HepG2 (cell line): ENCODE measurements around the gene GUCY2D. TPM values are rescaled to one million over a fixed set of nuclear protein-coding genes. Genes with fewer than 3 reads are reported as not detected.

ENCODE experiments used
- ATAC-seq: fragments of 200-7000 bp; cut with Tn5 transposase; 3 replicates; pipeline ENCODE4 v1.9.1; 2020; ENCODE audit warnings: mild to moderate bottlenecking, moderate library complexity
- BruUV-seq: library from RNA; stranded (reverse); fragments of 400-500 nt; replicated peaks from 2 replicates; lab custom pipeline; 2021; lab: Mats Ljungman, UMichigan
- CTCF ChIA-PET: fragments of 300-600 bp; formaldehyde crosslinking; extraction: SDS; loops from one replicate; lab custom pipeline; 2021; ENCODE audit warnings: low total read pairs, inconsistent platforms, low intra/inter-chr PET ratio; lab: Yijun Ruan, JAX
- POLR2A ChIA-PET: fragments of 350-600 bp; sonication (Branson Sonifier 250); formaldehyde crosslinking; loops from one replicate; lab custom pipeline; 2020; ENCODE audit warnings: antibody characterized with exemption, inconsistent platforms; lab: Yijun Ruan, JAX
- DNase-seq: peaks from one replicate; pipeline ENCODE4 v3.0.0-alpha.2; 2015; ENCODE audit warnings: low spot score
- FAIRE-seq: peaks from 3 replicates; lab custom pipeline; 2011; peaks lifted over from hg19 to GRCh38; lab: Jason Lieb, UNC
- H2AFZ ChIP-seq: one replicate; pipeline ENCODE4 v1.6.1; 2011; ENCODE audit warnings: low read length, inconsistent platforms
- H3K27ac ChIP-seq: fragments of 300-600 bp; 3 replicates; pipeline ENCODE4 v1.8.0; 2011; ENCODE audit warnings: mixed run types, mild to moderate bottlenecking, mixed read lengths, low read length, inconsistent platforms; ENCODE audit not compliant: insufficient read depth; ENCODE audit errors: extremely low read length
- H3K27me3 ChIP-seq, 2 experiments: fragments of 200-600 bp in 1 of 2; 2 replicates in 1 of 2; 3 replicates in 1 of 2; pipeline versions ENCODE4 v1.6.0 to v1.8.0; 2011; ENCODE audit warnings: low read length in 2 of 2, mild to moderate bottlenecking in 2 of 2, moderate library complexity in 2 of 2, inconsistent platforms in 1 of 2; ENCODE audit not compliant: insufficient read depth in 2 of 2, control insufficient read depth in 1 of 2
- H3K36me3 ChIP-seq, 2 experiments: fragments of 200-600 bp in 1 of 2; replicated peaks in 1 of 2; 2 replicates in 1 of 2; 3 replicates in 1 of 2; pipeline versions ENCODE4 v1.5.1 to v1.8.0; 2011; ENCODE audit warnings: low read length in 2 of 2, inconsistent platforms in 1 of 2; ENCODE audit not compliant: insufficient read depth in 2 of 2, control insufficient read depth in 1 of 2
- H3K4me1 ChIP-seq: 2 replicates; pipeline ENCODE4 v1.5.1; 2012; ENCODE audit warnings: low read length, inconsistent platforms; ENCODE audit not compliant: insufficient read depth
- H3K4me2 ChIP-seq: 2 replicates; pipeline ENCODE4 v1.6.0; 2011; ENCODE audit warnings: low read depth, low read length, inconsistent platforms
- H3K4me3 ChIP-seq, 3 experiments: fragments of 200-600 bp in 1 of 3; sonication (generic), shearing (Covaris generic) in 1 of 3; replicated peaks in 1 of 3; 2 replicates each; pipeline ENCODE4 v1.5.1; 2011 to 2016; ENCODE audit warnings: low read length in 3 of 3, inconsistent platforms in 2 of 3, low read depth in 2 of 3, mild to moderate bottlenecking in 2 of 3, control low read depth in 1 of 3, mixed read lengths in 1 of 3; ENCODE audit not compliant: insufficient read depth in 1 of 3
- H3K79me2 ChIP-seq: one replicate; pipeline ENCODE4 v1.6.1; 2011; ENCODE audit warnings: low read length, inconsistent platforms; ENCODE audit not compliant: insufficient read depth
- H3K9ac ChIP-seq: 2 replicates; pipeline ENCODE4 v1.6.0; 2011; ENCODE audit warnings: mild to moderate bottlenecking, low read depth, low read length, inconsistent platforms; ENCODE audit not compliant: insufficient read depth
- H3K9me3 ChIP-seq: 2 replicates; pipeline ENCODE4 v1.5.1; 2012; ENCODE audit warnings: mild to moderate bottlenecking, low read length
- H4K20me1 ChIP-seq: 2 replicates; pipeline ENCODE4 v1.6.0; 2011; ENCODE audit warnings: inconsistent platforms, mild to moderate bottlenecking, low read length, moderate library complexity; ENCODE audit not compliant: insufficient read depth
- AGO1 ChIP-seq: fragments of 200-400 bp; formaldehyde crosslinking; IDR thresholded peaks from 2 replicates; pipeline ENCODE4 v1.6.1; 2017; ENCODE audit warnings: mild to moderate bottlenecking, low read depth, low read length, moderate library complexity; ENCODE audit not compliant: poor library complexity, severe bottlenecking
- ATF4 ChIP-seq, 2 experiments: fragments of 450-650 bp in 1 of 2; sonication (generic) in 1 of 2; formaldehyde crosslinking; IDR thresholded peaks; 2 replicates each; pipeline versions ENCODE4 v1.5.0 to v1.8.0; 2020 to 2022; ENCODE audit warnings: mild to moderate bottlenecking in 1 of 2, missing genetic modification reagents in 1 of 2
- MED13 ChIP-seq: sonication (generic); formaldehyde crosslinking; IDR thresholded peaks from 2 replicates; pipeline ENCODE4 v1.5.0; 2020; ENCODE audit warnings: missing genetic modification reagents
- PBX2 ChIP-seq: IDR thresholded peaks from 2 replicates; pipeline ENCODE4 v1.6.1; 2016; ENCODE audit warnings: control low read depth
- POGZ ChIP-seq: sonication (generic); formaldehyde crosslinking; IDR thresholded peaks from 2 replicates; pipeline ENCODE4 v1.4.0; 2020; ENCODE audit warnings: mild to moderate bottlenecking, missing genetic modification reagents
- SALL1 ChIP-seq: sonication (generic); formaldehyde crosslinking; IDR thresholded peaks from 2 replicates; pipeline ENCODE4 v1.8.0; 2022; ENCODE audit warnings: mild to moderate bottlenecking, missing genetic modification reagents
- TCF7 ChIP-seq: sonication (generic); IDR thresholded peaks from 2 replicates; pipeline ENCODE4 v1.6.1; 2016; ENCODE audit warnings: antibody characterized with exemption, low read depth
- THAP11 ChIP-seq: IDR thresholded peaks from 2 replicates; pipeline ENCODE4 v1.6.1; 2016; ENCODE audit warnings: missing biosample characterization, missing genetic modification reagents
- ZBTB21 ChIP-seq: sonication (generic); formaldehyde crosslinking; IDR thresholded peaks from 2 replicates; pipeline ENCODE4 v1.4.0; 2020; ENCODE audit warnings: missing genetic modification reagents
- ZNF224 ChIP-seq: sonication (generic); formaldehyde crosslinking; IDR thresholded peaks from 2 replicates; pipeline ENCODE4 v1.5.0; 2020; ENCODE audit warnings: mild to moderate bottlenecking, missing genetic modification reagents
- ZNF235 ChIP-seq: sonication (generic); formaldehyde crosslinking; IDR thresholded peaks from 2 replicates; pipeline ENCODE4 v1.8.1; 2023; ENCODE audit warnings: mild to moderate bottlenecking, missing genetic modification reagents, borderline replicate concordance
- ZNF317 ChIP-seq: sonication (generic); formaldehyde crosslinking; IDR thresholded peaks from 2 replicates; pipeline ENCODE4 v1.5.0; 2020; ENCODE audit warnings: mild to moderate bottlenecking, missing genetic modification reagents
- ZNF337 ChIP-seq: sonication (generic); formaldehyde crosslinking; IDR thresholded peaks from 2 replicates; pipeline ENCODE4 v1.5.1; 2020; ENCODE audit warnings: missing genetic modification reagents, low read depth, mild to moderate bottlenecking, borderline replicate concordance
- ZNF350 ChIP-seq: sonication (generic); formaldehyde crosslinking; IDR thresholded peaks from 2 replicates; pipeline ENCODE4 v1.4.0; 2020; ENCODE audit warnings: mild to moderate bottlenecking, low read depth, missing genetic modification reagents, borderline replicate concordance
- ZNF569 ChIP-seq: sonication (generic); formaldehyde crosslinking; IDR thresholded peaks from 2 replicates; pipeline ENCODE4 v1.5.0; 2020; ENCODE audit warnings: mild to moderate bottlenecking, missing genetic modification reagents, moderate library complexity, borderline replicate concordance
- ZNF781 ChIP-seq: sonication (generic); formaldehyde crosslinking; IDR thresholded peaks from 2 replicates; pipeline ENCODE4 v1.5.1; 2020; ENCODE audit warnings: borderline replicate concordance, mild to moderate bottlenecking, missing genetic modification reagents; ENCODE audit errors: not compliant biosample characterization
- ZNF841 ChIP-seq: sonication (generic); formaldehyde crosslinking; IDR thresholded peaks from 2 replicates; pipeline ENCODE4 v1.8.1; 2023; ENCODE audit warnings: missing genetic modification reagents, borderline replicate concordance
- WGBS: methylation state at CpG from one replicate; pipeline ENCODE4 v1.1.6; 2017; ENCODE audit warnings: low lambda C conversion rate; 5-methylcytosine and 5-hydroxymethylcytosine counted together
- in situ Hi-C: cut with HindIII; loops from 2 replicates; pipeline ENCODE4 v1.10.0; 2017; ENCODE audit warnings: low pct_unique_long_range_greater_than_20kb; ENCODE audit not compliant: extremely low pct_ligation_motif_present
- intact Hi-C: fragments of 100-400 bp; cut with micrococcal nuclease; formaldehyde crosslinking; loops from one replicate; pipeline ENCODE4 v1.10.0; 2022; ENCODE audit not compliant: unreplicated experiment
- polyA plus RNA-seq, 8 experiments: library from polyadenylated mRNA; depleted of rRNA in 3 of 8; stranded (reverse) in 7 of 8; unstranded in 1 of 8; fragments of >200 nt; fragmentation: Illumina TruSeq in 4 of 8; extraction: Trizol in 4 of 8; gene quantifications; 2 replicates each; pipeline versions ENCODE4 v1.2.1 to v1.2.3, GENCODE V29; 2011 to 2016; ENCODE audit warnings: low read depth in 4 of 8, missing spikeins in 1 of 8, mixed read lengths in 1 of 8; ENCODE audit not compliant: insufficient read depth in 1 of 8
- total RNA-seq, 5 experiments: library from RNA; depleted of rRNA; stranded (reverse); fragments of >200 nt; fragmentation: Illumina TruSeq; extraction: Trizol; gene quantifications; 2 replicates each; pipeline ENCODE4 v1.2.3, GENCODE V29; 2016; ENCODE audit warnings: low read depth in 1 of 5
- TF ChIP-seq, protein P1 (sequence below): sonication (generic); formaldehyde crosslinking; IDR thresholded peaks from 2 replicates; pipeline ENCODE4 v1.8.0; 2022; ENCODE audit warnings: low read depth, missing genetic modification reagents
- TF ChIP-seq, protein P2 (sequence below): sonication (generic); formaldehyde crosslinking; IDR thresholded peaks from 2 replicates; pipeline ENCODE4 v1.4.0; 2020; ENCODE audit warnings: mild to moderate bottlenecking, missing genetic modification reagents, borderline replicate concordance

Gene GUCY2D
- total and polyA plus RNA-seq, 2 of the 13 experiments (the other 11 are each of a cell fraction or from before 2014, with no cell fraction given), result not detected

- no peak for TF ChIP-seq TCF7
- TF ChIP-seq, protein P1, sequence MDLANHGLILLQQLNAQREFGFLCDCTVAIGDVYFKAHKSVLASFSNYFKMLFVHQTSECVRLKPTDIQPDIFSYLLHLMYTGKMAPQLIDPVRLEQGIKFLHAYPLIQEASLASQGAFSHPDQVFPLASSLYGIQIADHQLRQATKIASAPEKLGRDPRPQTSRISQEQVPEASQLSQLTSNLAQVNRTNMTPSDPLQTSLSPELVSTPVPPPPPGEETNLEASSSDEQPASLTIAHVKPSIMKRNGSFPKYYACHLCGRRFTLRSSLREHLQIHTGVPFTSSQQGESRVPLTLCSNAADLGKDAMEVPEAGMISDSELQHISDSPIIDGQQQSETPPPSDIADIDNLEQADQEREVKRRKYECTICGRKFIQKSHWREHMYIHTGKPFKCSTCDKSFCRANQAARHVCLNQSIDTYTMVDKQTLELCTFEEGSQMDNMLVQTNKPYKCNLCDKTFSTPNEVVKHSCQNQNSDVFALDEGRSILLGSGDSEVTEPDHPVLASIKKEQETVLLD, result no peak
- TF ChIP-seq ZNF841 (CRISPR knock-in tag), result no peak
- TF ChIP-seq POGZ (CRISPR knock-in tag), result no peak
- TF ChIP-seq, all 625 proteins: peak for 0
Measured at GRCh38 chr17:7993972-7994589, 8.3 kb upstream of the GUCY2D start (continued).

DNA sequence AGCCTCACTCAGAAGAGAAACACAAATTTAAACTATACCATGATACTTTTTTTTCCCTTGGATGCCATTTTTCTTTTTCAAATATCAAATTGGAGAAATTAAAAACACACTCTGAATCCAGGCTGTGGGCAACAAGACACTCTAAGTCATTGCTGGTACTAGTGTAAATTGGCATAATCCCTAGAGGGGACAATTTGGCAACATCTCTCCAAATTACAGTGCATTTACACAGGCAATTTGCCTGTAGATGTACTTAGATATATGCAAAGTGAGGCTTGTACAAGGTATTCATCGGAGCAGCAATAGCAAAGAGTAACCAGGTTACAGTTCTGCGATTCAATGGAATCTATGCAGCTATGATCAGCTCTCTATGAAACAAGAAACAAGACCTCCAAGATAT lies 6.7 kb upstream of the GUCY2D start:
- Histone ChIP-seq H4K20me1 (no peaks in the 10 kb centered on the region), H2AFZ (no peak overlapping the region), H3K9me3 (no peaks in the 10 kb centered on the region), H3K36me3 (no peaks in the 10 kb centered on the region), H3K27ac (no peak overlapping the region), H3K4me1 (no peaks in the 10 kb centered on the region), H3K9ac (no peak overlapping the region), H3K4me2 (no peak overlapping the region), H3K27me3 (peaks cover 0 to 9% of the 10 kb centered on the region in 2 experiments; a peak in 2 of 5 replicates), H3K79me2 (no peaks in the 10 kb centered on the region), H3K4me3 (no peak overlapping the region)
- ATAC-seq (no peak), DNase-seq (no peak), FAIRE-seq (no peak)
- no TSS peak for BruUV-seq
- WGBS, result 94% methylated on average over 2 of the region's 2 CpGs
- intact Hi-C loops, result no loop called here
- in situ Hi-C loops, result no loop called here
- ChIA-PET CTCF (no interaction called here), POLR2A (no interaction called here)
- TF ChIP-seq ZNF317 (no peak), ZNF235 (CRISPR knock-in tag) (no peak), ZNF337 (no peak), ATF4 (CRISPR knock-in tag; IDR thresholded peaks at IDR 0.05) (no peak), AGO1 (no peak), SALL1 (CRISPR knock-in tag) (no peak), PBX2 (no peak), ZNF781 (CRISPR knock-in tag) (no peak), ZNF224 (CRISPR knock-in tag) (no peak), MED13 (CRISPR knock-in tag) (no peak), ZNF350 (CRISPR knock-in tag) (no peak), ZBTB21 (CRISPR knock-in tag) (no peak), ZNF569 (CRISPR knock-in tag) (no peak), THAP11 (CRISPR knock-in tag) (no peak)
- TF ChIP-seq, protein P2, sequence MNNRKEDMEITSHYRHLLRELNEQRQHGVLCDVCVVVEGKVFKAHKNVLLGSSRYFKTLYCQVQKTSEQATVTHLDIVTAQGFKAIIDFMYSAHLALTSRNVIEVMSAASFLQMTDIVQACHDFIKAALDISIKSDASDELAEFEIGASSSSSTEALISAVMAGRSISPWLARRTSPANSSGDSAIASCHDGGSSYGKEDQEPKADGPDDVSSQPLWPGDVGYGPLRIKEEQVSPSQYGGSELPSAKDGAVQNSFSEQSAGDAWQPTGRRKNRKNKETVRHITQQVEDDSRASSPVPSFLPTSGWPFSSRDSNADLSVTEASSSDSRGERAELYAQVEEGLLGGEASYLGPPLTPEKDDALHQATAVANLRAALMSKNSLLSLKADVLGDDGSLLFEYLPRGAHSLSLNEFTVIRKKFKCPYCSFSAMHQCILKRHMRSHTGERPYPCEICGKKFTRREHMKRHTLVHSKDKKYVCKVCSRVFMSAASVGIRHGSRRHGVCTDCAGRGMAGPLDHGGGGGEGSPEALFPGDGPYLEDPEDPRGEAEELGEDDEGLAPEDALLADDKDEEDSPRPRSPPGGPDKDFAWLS, result no peak
